ENCODE measurements around the gene REC114. TPM values are rescaled to one million over a fixed set of nuclear protein-coding genes. Genes with fewer than 3 reads are reported as not detected.

The REC114 gene
- total RNA-seq, 1 donor from 2014 or later: not detected

DNA sequence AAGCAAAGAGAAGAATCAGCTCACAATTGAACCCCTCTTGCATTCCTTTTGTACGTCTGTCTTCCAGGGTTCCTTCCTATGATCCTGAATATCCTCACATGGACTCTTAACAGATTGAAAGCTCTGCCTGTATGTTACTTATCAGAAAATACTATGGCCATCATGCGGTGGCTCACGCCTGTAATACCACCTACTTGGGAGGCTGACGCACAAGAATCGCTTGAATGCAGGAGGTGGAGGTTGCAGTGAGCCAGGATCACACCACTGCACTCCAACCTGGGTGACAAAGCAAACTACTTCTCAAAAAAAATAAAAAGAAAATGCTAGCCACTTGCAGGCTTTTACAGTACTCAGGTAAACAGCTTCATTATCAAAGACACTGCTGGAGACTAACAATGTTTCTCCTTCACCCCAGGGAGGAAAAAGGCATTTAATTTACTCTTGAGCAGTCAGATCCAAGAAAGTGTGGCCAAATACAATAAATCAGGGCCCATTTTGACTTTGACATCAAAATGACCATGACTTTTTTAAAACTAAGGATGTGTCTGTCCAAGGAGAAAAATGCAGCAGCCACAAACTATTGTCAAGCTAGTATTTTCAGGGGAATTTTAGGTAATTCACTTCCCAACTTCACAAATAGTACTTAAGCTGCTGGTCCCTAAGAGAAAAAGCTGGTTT is 162.9 kb downstream of the REC114 start:
- Histone ChIP-seq H3K36me3 (no peaks in the 10 kb centered on the region), H3K27ac (peak overlapping the region in 1 of 2 donors; percentile 37), H3K4me3 (no peak overlapping the region), H3K4me1 (peaks cover 12 to 75% of the 10 kb centered on the region in 2 donors), H3K9me3 (no peaks in the 10 kb centered on the region), H3K27me3 (no peaks in the 10 kb centered on the region)
- intact Hi-C loops (cut with DNase I): no loop called here
- DNase-seq (ENCODE audit: low spot score in 2 of 2): no peak
- TF ChIP-seq, protein P1, sequence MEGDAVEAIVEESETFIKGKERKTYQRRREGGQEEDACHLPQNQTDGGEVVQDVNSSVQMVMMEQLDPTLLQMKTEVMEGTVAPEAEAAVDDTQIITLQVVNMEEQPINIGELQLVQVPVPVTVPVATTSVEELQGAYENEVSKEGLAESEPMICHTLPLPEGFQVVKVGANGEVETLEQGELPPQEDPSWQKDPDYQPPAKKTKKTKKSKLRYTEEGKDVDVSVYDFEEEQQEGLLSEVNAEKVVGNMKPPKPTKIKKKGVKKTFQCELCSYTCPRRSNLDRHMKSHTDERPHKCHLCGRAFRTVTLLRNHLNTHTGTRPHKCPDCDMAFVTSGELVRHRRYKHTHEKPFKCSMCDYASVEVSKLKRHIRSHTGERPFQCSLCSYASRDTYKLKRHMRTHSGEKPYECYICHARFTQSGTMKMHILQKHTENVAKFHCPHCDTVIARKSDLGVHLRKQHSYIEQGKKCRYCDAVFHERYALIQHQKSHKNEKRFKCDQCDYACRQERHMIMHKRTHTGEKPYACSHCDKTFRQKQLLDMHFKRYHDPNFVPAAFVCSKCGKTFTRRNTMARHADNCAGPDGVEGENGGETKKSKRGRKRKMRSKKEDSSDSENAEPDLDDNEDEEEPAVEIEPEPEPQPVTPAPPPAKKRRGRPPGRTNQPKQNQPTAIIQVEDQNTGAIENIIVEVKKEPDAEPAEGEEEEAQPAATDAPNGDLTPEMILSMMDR (IDR thresholded peaks at IDR 0.05): no peak

DNA sequence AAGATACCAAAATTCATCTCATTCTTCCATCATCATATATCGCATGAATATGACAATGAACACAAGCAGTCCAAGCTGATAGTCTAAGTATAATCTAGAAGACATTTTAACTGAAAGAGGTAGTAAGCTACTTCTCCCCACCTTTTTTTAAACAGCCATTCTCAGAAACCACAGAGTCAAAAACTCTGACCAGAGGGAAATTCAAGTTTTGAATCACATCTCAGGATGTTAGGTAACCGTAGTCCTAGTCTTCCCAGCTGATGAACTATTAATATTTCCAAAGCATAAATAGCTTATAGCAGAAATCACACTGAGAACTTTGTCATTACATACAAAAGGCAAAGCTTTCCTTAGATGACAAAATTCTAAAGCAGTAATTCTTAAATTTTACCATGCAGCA is 164.4 kb downstream of the REC114 start:
- H3K36me3 ChIP-seq: no peaks in the 10 kb centered on the region
- DNase-seq (ENCODE audit: low spot score in 2 of 2): no peak
- peaks cover 6 to 70% of the 10 kb centered on the region in 2 donors for H3K4me1 ChIP-seq
- H3K9me3 ChIP-seq: no peaks in the 10 kb centered on the region
- intact Hi-C loops (cut with DNase I): no loop called here
- no peak overlapping the region for H3K4me3 ChIP-seq
- TF ChIP-seq, protein P1 (IDR thresholded peaks at IDR 0.05): no peak
- no peaks in the 10 kb centered on the region for H3K27me3 ChIP-seq
- H3K27ac ChIP-seq: no peak overlapping the region

DNA sequence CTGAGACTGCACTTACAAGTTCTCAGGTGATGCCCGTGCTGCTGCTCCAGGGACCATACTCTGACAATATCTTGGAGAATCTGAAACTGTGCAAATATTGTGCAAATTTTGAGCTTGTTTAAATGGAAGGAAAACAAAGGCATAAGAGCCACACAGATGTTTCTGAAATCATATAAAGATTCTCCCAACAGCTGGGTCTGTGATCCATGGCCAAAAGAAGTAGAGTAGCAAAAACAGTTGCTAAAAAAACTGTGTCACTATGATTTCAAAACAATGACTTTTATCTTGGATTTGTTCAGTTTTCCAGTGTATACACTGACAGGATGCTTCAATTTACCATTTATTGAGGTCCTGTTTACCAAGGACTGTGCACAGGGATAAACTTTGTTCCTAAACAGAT is 164.9 kb downstream of the REC114 start:
- intact Hi-C loops (cut with DNase I): no loop called here
- Histone ChIP-seq H3K27ac (no peak overlapping the region), H3K36me3 (no peaks in the 10 kb centered on the region), H3K9me3 (no peaks in the 10 kb centered on the region), H3K27me3 (no peaks in the 10 kb centered on the region), H3K4me3 (no peak overlapping the region), H3K4me1 (peaks cover 6 to 65% of the 10 kb centered on the region in 2 donors)
- TF ChIP-seq, protein P1 (IDR thresholded peaks at IDR 0.05): no peak
- no peak for DNase-seq (ENCODE audit: low spot score in 2 of 2)

DNA sequence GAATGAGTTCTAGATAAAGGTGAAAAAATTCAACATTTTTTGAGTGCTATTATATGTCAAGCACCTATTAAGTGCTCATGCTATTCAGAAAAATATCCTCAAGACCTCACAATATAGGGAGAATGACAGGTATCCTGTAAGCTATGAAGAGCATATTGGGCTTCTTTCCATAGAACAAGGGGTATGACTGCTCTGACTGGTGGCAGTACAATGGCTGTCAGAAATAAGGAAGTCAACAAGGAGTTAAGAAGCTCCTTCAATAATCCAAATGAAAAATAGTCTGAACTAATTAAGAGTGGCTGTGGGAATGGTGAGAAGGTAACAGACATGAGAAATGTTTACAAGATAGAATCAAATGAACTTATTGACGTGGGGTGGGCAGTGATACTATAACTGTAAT is 165.5 kb downstream of the REC114 start:
- intact Hi-C loops (cut with DNase I): no loop called here
- H3K27ac ChIP-seq: no peak overlapping the region
- DNase-seq (ENCODE audit: low spot score in 2 of 2): no peak
- no peak overlapping the region for H3K4me3 ChIP-seq
- no peaks in the 10 kb centered on the region for H3K36me3 ChIP-seq
- TF ChIP-seq, protein P1 (IDR thresholded peaks at IDR 0.05): no peak
- no peaks in the 10 kb centered on the region for H3K9me3 ChIP-seq
- H3K27me3 ChIP-seq: no peaks in the 10 kb centered on the region
- H3K4me1 ChIP-seq: peaks cover 6 to 59% of the 10 kb centered on the region in 2 donors

DNA sequence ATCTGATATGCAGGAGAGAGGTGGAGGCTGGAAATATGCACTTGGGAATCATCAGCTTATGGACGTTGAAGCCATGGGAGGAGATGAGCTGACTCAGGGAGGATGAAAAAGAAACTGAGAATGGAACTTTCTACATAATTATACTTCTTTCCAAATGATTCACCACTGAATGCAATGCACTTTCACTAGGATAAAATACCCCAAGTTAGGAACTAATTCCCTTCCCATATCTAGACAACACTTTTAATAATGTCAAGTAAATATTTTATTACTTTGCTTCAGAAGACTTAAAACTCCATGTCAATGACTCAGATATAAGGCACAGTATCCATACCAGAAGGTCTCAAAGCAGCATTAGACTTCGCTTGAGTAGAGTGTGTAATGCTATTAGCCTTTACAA is 166.0 kb downstream of the REC114 start:
- no peak overlapping the region for H3K4me3 ChIP-seq
- no peak overlapping the region for H3K27ac ChIP-seq
- H3K4me1 ChIP-seq: peaks cover 6 to 54% of the 10 kb centered on the region in 2 donors
- DNase-seq (ENCODE audit: low spot score in 2 of 2): no peak
- intact Hi-C loops (cut with DNase I): no loop called here
- H3K27me3 ChIP-seq: no peaks in the 10 kb centered on the region
- no peaks in the 10 kb centered on the region for H3K36me3 ChIP-seq
- no peaks in the 10 kb centered on the region for H3K9me3 ChIP-seq
- TF ChIP-seq, protein P1 (IDR thresholded peaks at IDR 0.05): no peak

Other genes starting within 250 kb of the REC114 start
- gene HCN4, start 74.2 kb upstream of the REC114 start, total RNA-seq: not detected
- gene NPTN, start 190.2 kb downstream of the REC114 start, total RNA-seq: 147 TPM
- 84.3 TPM for gene CD276, start 241.2 kb downstream of the REC114 start, total RNA-seq